ENCODE data around the gene CXCL12. TPM values are rescaled to one million over a fixed set of nuclear protein-coding genes. Genes with fewer than 3 reads are reported as not detected.

The CXCL12 gene
- total and polyA plus RNA-seq, 2 of the 13 experiments (the other 11 are each of a cell fraction or from before 2014, with no cell fraction given): not detected

- BruUV-seq (replicated peaks): no TSS peak
- Histone ChIP-seq H3K9me3 (ENCODE audit: low read length) (no peaks in the 10 kb centered on the region), H4K20me1 (ENCODE audit: insufficient read depth, low read length) (no peaks in the 10 kb centered on the region), H3K36me3 (replicated peaks in 1 of 2; ENCODE audit: control insufficient read depth in 1 of 2, insufficient read depth in 2 of 2, low read length in 2 of 2) (no peaks in the 10 kb centered on the region), H2AFZ (ENCODE audit: low read length) (no peak overlapping the region), H3K4me2 (ENCODE audit: low read depth, low read length) (no peak overlapping the region), H3K27ac (ENCODE audit: extremely low read length, insufficient read depth, low read length) (no peak overlapping the region), H3K4me1 (ENCODE audit: insufficient read depth, low read length) (no peaks in the 10 kb centered on the region), H3K27me3 (ENCODE audit: control insufficient read depth in 1 of 2, insufficient read depth in 2 of 2, low read length in 2 of 2) (peaks cover 0 to 18% of the 10 kb centered on the region in 2 experiments; a peak in 4 of 5 replicates), H3K4me3 (replicated peaks in 1 of 3; ENCODE audit: insufficient read depth in 1 of 3, low read depth in 2 of 3, low read length in 3 of 3) (no peak overlapping the region), H3K9ac (ENCODE audit: insufficient read depth, low read depth, low read length) (no peak overlapping the region), H3K79me2 (ENCODE audit: insufficient read depth, low read length) (no peaks in the 10 kb centered on the region)
- ChIA-PET POLR2A (no interaction called here), CTCF (ENCODE audit: low intra/inter-chr PET ratio, low total read pairs) (no interaction called here)
- TF ChIP-seq SALL1 (CRISPR knock-in tag; IDR thresholded peaks at IDR 0.05): no peak
- TF ChIP-seq ZNF607 (CRISPR knock-in tag; IDR thresholded peaks at IDR 0.05; ENCODE audit: borderline replicate concordance): no peak
- TF ChIP-seq ZNF766 (CRISPR knock-in tag; IDR thresholded peaks at IDR 0.05; ENCODE audit: borderline replicate concordance): no peak
- TF ChIP-seq ZNF251 (CRISPR knock-in tag; IDR thresholded peaks at IDR 0.05): no peak
- no peak for TF ChIP-seq NKX3-1 (CRISPR knock-in tag; IDR thresholded peaks at IDR 0.05)
- TF ChIP-seq SCMH1 (CRISPR knock-in tag; IDR thresholded peaks at IDR 0.05; ENCODE audit: borderline replicate concordance): no peak
- no peak for TF ChIP-seq ZBTB7B (CRISPR knock-in tag; IDR thresholded peaks at IDR 0.05)
- no peak for TF ChIP-seq CENPT (CRISPR knock-in tag; IDR thresholded peaks at IDR 0.05; ENCODE audit: low read depth)
- TF ChIP-seq, protein P1, sequence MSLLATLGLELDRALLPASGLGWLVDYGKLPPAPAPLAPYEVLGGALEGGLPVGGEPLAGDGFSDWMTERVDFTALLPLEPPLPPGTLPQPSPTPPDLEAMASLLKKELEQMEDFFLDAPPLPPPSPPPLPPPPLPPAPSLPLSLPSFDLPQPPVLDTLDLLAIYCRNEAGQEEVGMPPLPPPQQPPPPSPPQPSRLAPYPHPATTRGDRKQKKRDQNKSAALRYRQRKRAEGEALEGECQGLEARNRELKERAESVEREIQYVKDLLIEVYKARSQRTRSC (CRISPR knock-in tag; IDR thresholded peaks at IDR 0.05; ENCODE audit: low read depth): no peak
- no peak for TF ChIP-seq REL (CRISPR knock-in tag; conservative IDR thresholded peaks at IDR 0.05)
- intact Hi-C loops (cut with micrococcal nuclease; ENCODE audit: unreplicated experiment) (no loop called here), in situ Hi-C loops (cut with HindIII; ENCODE audit: extremely low pct_ligation_motif_present, low pct_unique_long_range_greater_than_20kb) (no loop called here)
- ATAC-seq (no peak), DNase-seq (ENCODE audit: low spot score) (no peak), FAIRE-seq (no peak)
- 10% methylated on average over 2 of the region's 6 CpGs for WGBS (ENCODE audit: low lambda C conversion rate)
Measured at GRCh38 chr10:44374155-44374554, 10.7 kb downstream of the CXCL12 start.

Measured in HepG2 (cell line).